CD14-positive monocyte (primary cell): ENCODE results near the gene PLS1. TPM values are rescaled to one million over a fixed set of nuclear protein-coding genes. Genes with fewer than 3 reads are reported as not detected.

Experiments used
- DNase-seq, 3 donors: peaks; one replicate each; pipeline ENCODE4 v3.0.0-alpha.2; 2011 to 2022
- H2AFZ ChIP-seq: 2 replicates; pipeline ENCODE4 v1.6.0; 2012; ENCODE audit warnings: mild to moderate bottlenecking, low read depth, low read length, inconsistent platforms; ENCODE audit not compliant: insufficient read depth, poor library complexity, severe bottlenecking
- H3K27ac ChIP-seq, 2 donors: 1 replicate in 1 of 2; 2 replicates in 1 of 2; pipeline ENCODE4 v1.5.1; 2012 to 2013; ENCODE audit warnings: low read length in 2 of 2, control low read depth in 1 of 2, inconsistent platforms in 1 of 2, low read depth in 1 of 2, mild to moderate bottlenecking in 1 of 2
- H3K27me3 ChIP-seq, 2 donors: one replicate each; pipeline versions ENCODE4 v1.6.0 to v1.6.1; 2011 to 2013; ENCODE audit warnings: low read length in 2 of 2; ENCODE audit not compliant: control insufficient read depth in 2 of 2, insufficient read depth in 2 of 2
- H3K36me3 ChIP-seq, 2 donors: replicated peaks in 1 of 2; 1 replicate in 1 of 2; 2 replicates in 1 of 2; pipeline versions ENCODE4 v1.5.1 to v1.6.1; 2012 to 2013; ENCODE audit warnings: low read length in 2 of 2, control low read depth in 1 of 2, inconsistent platforms in 1 of 2, mild to moderate bottlenecking in 1 of 2; ENCODE audit not compliant: insufficient read depth in 2 of 2, control insufficient read depth in 1 of 2
- H3K4me1 ChIP-seq, 2 donors: 1 replicate in 1 of 2; 2 replicates in 1 of 2; pipeline versions ENCODE4 v1.5.1 to v1.6.1; 2012 to 2013; ENCODE audit warnings: low read length in 2 of 2, control low read depth in 1 of 2, inconsistent platforms in 1 of 2, mild to moderate bottlenecking in 1 of 2, moderate library complexity in 1 of 2; ENCODE audit not compliant: insufficient read depth in 2 of 2, control insufficient read depth in 1 of 2
- H3K4me2 ChIP-seq: replicated peaks from 2 replicates; pipeline ENCODE3; 2012; ENCODE audit warnings: low read length, moderate library complexity, mild to moderate bottlenecking; ENCODE audit not compliant: poor library complexity, severe bottlenecking; ENCODE audit errors: extremely low read depth
- H3K4me3 ChIP-seq, 3 experiments: fragments of 200-600 bp in 1 of 3; sonication (generic) in 1 of 3; replicated peaks in 1 of 3; 1 replicate in 2 of 3; 2 replicates in 1 of 3; pipeline ENCODE4 v1.5.1; 2011 to 2013; ENCODE audit warnings: low read length in 3 of 3, mild to moderate bottlenecking in 3 of 3, control low read depth in 2 of 3, low read depth in 2 of 3, inconsistent platforms in 1 of 3, moderate library complexity in 1 of 3
- H3K79me2 ChIP-seq: 2 replicates; pipeline ENCODE4 v1.6.0; 2012; ENCODE audit warnings: mild to moderate bottlenecking, control low read depth, inconsistent platforms, low read length, moderate library complexity; ENCODE audit not compliant: insufficient read depth
- H3K9ac ChIP-seq: 2 replicates; pipeline ENCODE4 v1.6.0; 2017; ENCODE audit warnings: low read length, mild to moderate bottlenecking; ENCODE audit not compliant: insufficient read depth, poor library complexity, severe bottlenecking
- H3K9me3 ChIP-seq, 2 donors: replicated peaks in 1 of 2; 1 replicate in 1 of 2; 2 replicates in 1 of 2; pipeline versions ENCODE4 v1.5.1 to v1.6.1; 2012 to 2013; ENCODE audit warnings: low read length in 2 of 2, control low read depth in 1 of 2; ENCODE audit not compliant: control insufficient read depth in 1 of 2, insufficient read depth in 1 of 2
- H4K20me1 ChIP-seq: 2 replicates; pipeline ENCODE4 v1.6.0; 2012; ENCODE audit warnings: mild to moderate bottlenecking, low read length, control low read depth, moderate library complexity; ENCODE audit not compliant: insufficient read depth
- H3K27ac Mint-ChIP-seq, 7 donors: one replicate each; pipeline ENCODE4 v1.8.0; 2020; ENCODE audit warnings: mild to moderate bottlenecking in 7 of 7, mixed read lengths in 7 of 7, moderate library complexity in 6 of 7, inconsistent platforms in 2 of 7
- H3K27me3 Mint-ChIP-seq, 3 donors: one replicate each; pipeline ENCODE4 v1.8.0; 2021 to 2022; ENCODE audit warnings: low read depth in 3 of 3, mild to moderate bottlenecking in 3 of 3, mixed read lengths in 3 of 3, moderate library complexity in 3 of 3, inconsistent platforms in 1 of 3
- H3K36me3 Mint-ChIP-seq, 2 donors: one replicate each; pipeline ENCODE4 v1.8.0; 2020; ENCODE audit warnings: mixed read lengths in 2 of 2, inconsistent platforms in 1 of 2, mild to moderate bottlenecking in 1 of 2
- H3K4me1 Mint-ChIP-seq: one replicate; pipeline ENCODE4 v1.8.0; 2020; ENCODE audit warnings: mild to moderate bottlenecking, mixed read lengths
- H3K4me3 Mint-ChIP-seq, 2 donors: one replicate each; pipeline ENCODE4 v1.8.0; 2020; ENCODE audit warnings: mild to moderate bottlenecking in 2 of 2, mixed read lengths in 2 of 2, moderate library complexity in 1 of 2
- H3K9me3 Mint-ChIP-seq, 7 donors: one replicate each; pipeline ENCODE4 v1.8.0; 2020 to 2022; ENCODE audit warnings: mixed read lengths in 7 of 7, mild to moderate bottlenecking in 6 of 7, moderate library complexity in 6 of 7, inconsistent platforms in 2 of 7
- WGBS: methylation state at CpG from one replicate; pipeline ENCODE4 v1.1.5; 2013; ENCODE audit warnings: missing lambda C conversion rate; ENCODE audit not compliant: insufficient coverage; 5-methylcytosine and 5-hydroxymethylcytosine counted together
- intact Hi-C, 2 donors: fragments of 100-400 bp; cut with micrococcal nuclease; formaldehyde crosslinking; loops; one replicate each; pipeline versions ENCODE4 v1.15.0 to v1.15.1; 2023
- polyA plus RNA-seq, 3 donors: library from polyadenylated mRNA; depleted of rRNA in 1 of 3; unstranded in 2 of 3; stranded (reverse) in 1 of 3; fragments of 300-500 nt in 2 of 3; fragments of >200 nt in 1 of 3; fragmentation: Illumina TruSeq in 2 of 3; gene quantifications; 1 replicate in 2 of 3; 2 replicates in 1 of 3; pipeline ENCODE4 v1.2.3, GENCODE V29; 2012 to 2021
- TF ChIP-seq, protein P1 (sequence below): fragments of 200-600 bp; IDR thresholded peaks from one replicate; pipeline ENCODE4 v1.8.0; 2022; ENCODE audit warnings: antibody characterized with exemption, mild to moderate bottlenecking

PLS1 gene
- polyA plus RNA-seq, 3 donors = 0.09 to 0.17 TPM; not detected in 1

- Histone ChIP-seq H3K36me3 (no peaks in the 10 kb centered on the region), H3K27me3 (no peaks in the 10 kb centered on the region), H3K79me2 (no peaks in the 10 kb centered on the region), H3K4me1 (no peaks in the 10 kb centered on the region), H3K9me3 (no peaks in the 10 kb centered on the region), H3K27ac (no peak overlapping the region), H3K4me2 (no peak overlapping the region), H2AFZ (no peak overlapping the region), H4K20me1 (no peaks in the 10 kb centered on the region), H3K9ac (no peak overlapping the region), H3K4me3 (no peak overlapping the region)
- DNase-seq = no peak
- H3K36me3 Mint-ChIP-seq = no peaks in the 10 kb centered on the region
- no CpG with 5 or more reads among the region's 1 CpG for WGBS
- no peak overlapping the region for H3K4me3 Mint-ChIP-seq
- TF ChIP-seq, protein P1, sequence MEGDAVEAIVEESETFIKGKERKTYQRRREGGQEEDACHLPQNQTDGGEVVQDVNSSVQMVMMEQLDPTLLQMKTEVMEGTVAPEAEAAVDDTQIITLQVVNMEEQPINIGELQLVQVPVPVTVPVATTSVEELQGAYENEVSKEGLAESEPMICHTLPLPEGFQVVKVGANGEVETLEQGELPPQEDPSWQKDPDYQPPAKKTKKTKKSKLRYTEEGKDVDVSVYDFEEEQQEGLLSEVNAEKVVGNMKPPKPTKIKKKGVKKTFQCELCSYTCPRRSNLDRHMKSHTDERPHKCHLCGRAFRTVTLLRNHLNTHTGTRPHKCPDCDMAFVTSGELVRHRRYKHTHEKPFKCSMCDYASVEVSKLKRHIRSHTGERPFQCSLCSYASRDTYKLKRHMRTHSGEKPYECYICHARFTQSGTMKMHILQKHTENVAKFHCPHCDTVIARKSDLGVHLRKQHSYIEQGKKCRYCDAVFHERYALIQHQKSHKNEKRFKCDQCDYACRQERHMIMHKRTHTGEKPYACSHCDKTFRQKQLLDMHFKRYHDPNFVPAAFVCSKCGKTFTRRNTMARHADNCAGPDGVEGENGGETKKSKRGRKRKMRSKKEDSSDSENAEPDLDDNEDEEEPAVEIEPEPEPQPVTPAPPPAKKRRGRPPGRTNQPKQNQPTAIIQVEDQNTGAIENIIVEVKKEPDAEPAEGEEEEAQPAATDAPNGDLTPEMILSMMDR = no peak
- H3K9me3 Mint-ChIP-seq = peaks cover 0 to 2% (median 0%) of the 10 kb centered on the region in 7 donors
- no peak overlapping the region for H3K27ac Mint-ChIP-seq
- peaks cover 0 to 3% (median 0%) of the 10 kb centered on the region in 3 donors for H3K27me3 Mint-ChIP-seq
- intact Hi-C loops = no loop called here
- H3K4me1 Mint-ChIP-seq = peaks cover 2% of the 10 kb centered on the region
Measured at GRCh38 chr3:142663865-142664264, 67.7 kb downstream of the PLS1 start.

DNA sequence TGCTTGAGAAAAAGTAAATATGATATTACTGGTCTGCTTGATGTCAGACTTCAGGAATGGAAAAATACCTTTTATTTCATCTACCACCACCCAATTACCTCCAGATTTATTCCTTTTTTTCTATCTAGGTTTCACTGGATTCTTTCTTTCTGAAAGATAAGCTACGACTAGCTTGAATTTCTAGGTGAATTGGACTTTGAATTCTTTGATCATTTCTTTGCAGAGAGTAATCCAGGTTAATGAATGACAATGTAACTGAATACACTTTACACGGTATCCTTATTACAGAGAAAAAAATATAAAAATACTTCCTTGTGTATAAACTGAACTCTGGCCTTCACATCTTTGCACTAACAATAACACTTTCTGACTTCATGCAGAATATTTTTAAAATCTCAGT is 68.1 kb downstream of the PLS1 start:
- H3K36me3 ChIP-seq = no peaks in the 10 kb centered on the region
- no peak overlapping the region for H3K9ac ChIP-seq
- H3K27ac Mint-ChIP-seq = no peak overlapping the region
- H3K4me1 Mint-ChIP-seq = peaks cover 2% of the 10 kb centered on the region
- H3K9me3 ChIP-seq = no peaks in the 10 kb centered on the region
- no peaks in the 10 kb centered on the region for H3K4me1 ChIP-seq
- intact Hi-C loops = no loop called here
- no CpG with 5 or more reads among the region's 2 CpGs for WGBS
- H3K27ac ChIP-seq = no peak overlapping the region
- H3K9me3 Mint-ChIP-seq = peaks cover 0 to 3% (median 0%) of the 10 kb centered on the region in 7 donors
- H3K27me3 Mint-ChIP-seq = peaks cover 0 to 3% (median 0%) of the 10 kb centered on the region in 3 donors
- H4K20me1 ChIP-seq = no peaks in the 10 kb centered on the region
- TF ChIP-seq, protein P1 = no peak
- H3K4me3 ChIP-seq = no peak overlapping the region
- H3K4me3 Mint-ChIP-seq = no peak overlapping the region
- no peaks in the 10 kb centered on the region for H3K79me2 ChIP-seq
- no peaks in the 10 kb centered on the region for H3K27me3 ChIP-seq
- no peak overlapping the region for H2AFZ ChIP-seq
- no peak for DNase-seq
- no peaks in the 10 kb centered on the region for H3K36me3 Mint-ChIP-seq
- no peak overlapping the region for H3K4me2 ChIP-seq
